GM21619 (cell line): ENCODE results near the gene STPG2.

Source experiments
- ATAC-seq: cut with Tn5 transposase; IDR thresholded peaks from one replicate; pipeline ENCODE4 v1.9.1; 2021; ENCODE audit not compliant: unreplicated experiment

STPG2 gene

DNA sequence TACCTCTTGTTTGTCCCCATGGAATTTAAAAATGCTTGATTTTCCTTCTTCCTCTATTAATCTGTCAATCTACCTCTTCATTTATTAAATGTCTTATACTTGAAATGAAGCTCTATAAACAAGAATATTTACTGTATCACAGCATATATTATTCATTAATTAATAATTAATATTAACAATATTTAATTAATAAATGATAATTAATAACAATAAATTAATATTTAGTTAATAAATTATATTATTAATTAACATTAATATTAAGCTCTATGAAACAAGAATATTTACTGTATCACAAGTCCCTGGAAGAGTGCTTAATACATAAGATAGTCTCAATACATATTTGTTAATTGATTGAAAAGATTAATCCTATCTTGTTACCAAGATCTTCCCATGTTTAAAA is 306.6 kb downstream of the STPG2 start:
- no peak for ATAC-seq

DNA sequence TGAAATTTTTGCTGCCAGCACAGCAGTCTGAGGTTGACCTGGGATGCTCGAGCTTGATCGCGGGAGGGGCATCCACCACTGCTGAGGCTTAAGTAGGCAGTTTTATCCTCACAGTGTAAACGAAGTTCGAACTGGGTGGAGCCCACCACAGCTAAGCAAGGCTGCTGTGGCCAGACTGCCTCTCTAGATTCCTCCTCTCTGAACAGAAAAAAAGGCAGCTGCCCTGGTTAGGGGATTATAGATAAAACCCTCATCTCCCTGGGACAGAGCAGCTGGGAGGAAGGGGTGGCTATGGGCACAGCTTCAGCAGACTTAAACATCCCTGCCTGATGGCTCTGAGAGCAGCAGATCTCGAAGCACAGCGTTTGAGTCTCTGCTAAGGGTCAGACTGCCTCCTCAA is 314.6 kb downstream of the STPG2 start:
- no peak for ATAC-seq

DNA sequence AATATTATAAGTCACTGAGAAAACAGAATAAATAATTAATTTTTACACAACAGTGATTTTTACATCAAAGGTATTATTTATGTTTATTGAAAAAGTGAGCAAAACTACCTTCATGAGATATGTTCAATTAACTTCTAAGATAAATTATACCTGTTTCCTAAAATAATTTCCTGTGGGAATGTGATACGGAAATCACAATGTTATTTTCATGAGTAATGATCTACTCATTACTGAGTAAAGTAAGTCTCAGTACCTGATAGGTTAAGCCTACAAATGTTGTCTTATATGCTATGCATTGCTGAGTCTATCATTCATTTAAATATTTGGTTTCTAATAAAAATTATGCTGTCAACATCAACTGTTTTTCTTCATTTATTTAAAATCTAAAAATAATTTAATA is 324.0 kb downstream of the STPG2 start:
- no peak for ATAC-seq

DNA sequence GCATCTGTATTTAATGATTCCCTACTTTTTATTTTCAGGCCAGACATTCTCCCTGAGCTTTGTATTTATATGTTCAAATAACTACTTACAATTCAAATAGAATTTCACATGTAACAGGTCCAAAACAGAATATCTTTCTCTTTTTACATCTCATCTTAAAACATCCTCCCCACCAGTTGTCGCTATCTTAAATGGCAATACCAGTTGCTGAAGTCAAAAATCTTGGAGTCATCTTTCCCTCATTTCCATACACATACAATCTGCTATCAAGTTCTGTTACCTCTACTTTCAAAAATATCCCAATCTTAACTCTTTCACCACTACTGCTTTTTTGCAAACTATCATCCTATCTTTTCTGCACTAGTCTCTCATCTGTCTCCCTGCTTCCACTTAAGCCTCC is 330.5 kb downstream of the STPG2 start:
- no peak for ATAC-seq

DNA sequence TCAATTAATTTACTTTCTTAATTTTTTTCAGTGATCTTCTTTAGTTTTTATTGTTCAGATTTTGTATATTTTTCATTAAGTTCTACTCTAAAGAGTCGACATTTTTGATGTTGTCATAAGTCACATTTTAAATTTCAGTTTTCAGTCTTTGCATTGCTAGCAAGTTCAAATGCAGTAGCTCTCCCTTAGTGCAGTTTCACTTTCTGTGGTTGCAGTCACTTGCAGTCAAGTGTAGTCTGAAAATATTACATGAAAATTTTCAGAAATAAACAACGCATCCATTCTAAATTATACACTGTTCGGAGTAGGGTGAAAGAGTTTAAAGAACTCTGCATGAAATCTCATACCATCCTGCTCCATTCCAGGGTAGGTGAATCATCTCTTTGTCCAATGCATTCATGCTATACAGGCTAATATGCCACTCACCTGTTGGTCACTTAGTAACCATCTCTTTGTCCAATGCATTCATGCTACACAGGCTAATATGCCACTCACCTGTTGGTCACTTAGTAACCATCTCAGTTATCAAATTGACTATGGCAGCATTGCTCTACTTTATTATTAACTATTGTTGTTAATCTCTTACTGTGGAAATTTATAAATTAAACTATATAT is 356.9 kb downstream of the STPG2 start:
- no peak for ATAC-seq

DNA sequence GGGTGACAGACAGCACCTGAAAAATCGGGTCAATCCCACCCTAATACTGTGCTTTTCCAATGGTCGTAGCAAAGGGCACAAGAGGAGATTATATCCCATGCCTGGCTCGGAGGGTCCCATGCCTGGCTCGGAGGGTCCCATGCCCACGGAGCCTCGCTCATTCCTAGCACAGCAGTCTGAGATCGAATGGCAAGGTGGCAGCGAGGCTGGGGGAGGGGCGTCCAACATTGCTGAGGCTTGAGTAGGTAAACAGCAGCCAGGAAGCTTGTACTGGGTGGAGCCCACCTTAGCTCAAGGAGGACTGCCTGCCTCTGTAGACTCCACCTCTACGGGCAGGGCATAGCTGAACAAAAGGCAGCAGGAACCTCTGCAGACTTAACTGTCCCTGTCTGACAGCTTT is 365.1 kb downstream of the STPG2 start:
- ATAC-seq, result no peak

DNA sequence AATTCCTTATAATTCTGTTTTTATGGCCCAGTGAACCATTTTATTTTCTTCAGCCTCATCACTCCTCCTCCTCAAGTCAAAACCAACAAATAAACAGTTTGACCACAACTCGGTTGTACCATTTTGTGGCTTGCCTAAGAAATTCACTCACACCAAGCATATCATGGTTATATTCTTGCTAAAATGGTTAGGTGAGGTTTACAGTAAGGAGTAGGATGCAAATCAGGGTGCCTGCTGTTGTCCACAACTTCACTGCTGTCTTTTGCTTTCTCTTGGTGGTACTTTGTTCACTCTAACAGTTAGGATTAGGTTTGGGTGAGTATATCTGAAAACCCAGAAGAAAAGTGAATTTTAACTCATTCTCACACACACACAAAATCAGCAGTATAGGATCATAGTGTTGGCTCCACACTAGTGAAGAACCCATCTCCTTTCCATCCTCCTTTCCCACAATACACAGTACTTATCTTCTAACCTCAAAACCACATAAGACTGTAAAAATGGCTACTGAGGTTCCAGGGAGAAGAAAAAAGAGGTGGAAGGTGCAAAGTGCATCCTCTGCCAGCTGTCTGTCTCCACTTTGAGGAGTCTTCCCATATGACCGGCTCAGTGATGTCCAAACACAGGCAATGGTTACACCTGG is 368.8 kb downstream of the STPG2 start:
- no peak for ATAC-seq

DNA sequence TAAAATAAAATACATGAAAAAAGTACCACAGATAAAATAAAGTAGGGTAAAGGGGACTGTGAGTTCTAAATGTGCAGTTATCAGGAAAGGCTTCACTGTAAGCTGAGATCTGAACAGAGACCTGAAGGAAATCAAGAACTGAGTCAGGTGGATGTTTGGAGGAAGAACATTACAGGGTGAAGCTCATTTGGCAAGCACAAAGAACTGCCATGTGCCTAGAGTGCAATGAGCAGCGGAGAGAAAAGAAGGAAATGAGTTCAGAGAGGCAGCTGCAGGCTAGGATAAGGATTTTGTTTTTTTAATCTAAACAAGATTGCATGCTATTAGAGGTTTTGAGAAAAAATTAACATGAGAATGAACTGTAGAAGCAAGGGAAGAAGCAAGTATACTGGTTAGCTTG is 373.1 kb downstream of the STPG2 start:
- no peak for ATAC-seq

DNA sequence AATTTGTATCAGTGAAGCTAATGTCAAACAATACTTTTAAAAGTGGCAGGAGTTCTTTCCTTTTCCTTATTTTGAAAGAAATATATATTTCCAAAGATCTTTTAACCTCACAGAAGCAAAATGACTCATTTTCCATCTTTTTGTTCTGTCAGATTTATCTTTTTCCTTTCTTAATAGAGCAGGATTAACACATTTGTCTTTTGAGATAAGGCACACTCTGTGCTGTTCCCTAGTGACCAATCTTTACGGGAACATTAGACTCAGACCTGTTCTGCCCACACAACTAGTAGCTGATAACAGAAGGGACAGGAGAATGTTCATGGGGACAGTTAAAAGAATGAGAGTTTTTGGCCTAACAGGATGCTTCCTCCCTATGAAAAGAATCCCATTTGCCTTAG is 381.2 kb downstream of the STPG2 start:
- no peak for ATAC-seq

DNA sequence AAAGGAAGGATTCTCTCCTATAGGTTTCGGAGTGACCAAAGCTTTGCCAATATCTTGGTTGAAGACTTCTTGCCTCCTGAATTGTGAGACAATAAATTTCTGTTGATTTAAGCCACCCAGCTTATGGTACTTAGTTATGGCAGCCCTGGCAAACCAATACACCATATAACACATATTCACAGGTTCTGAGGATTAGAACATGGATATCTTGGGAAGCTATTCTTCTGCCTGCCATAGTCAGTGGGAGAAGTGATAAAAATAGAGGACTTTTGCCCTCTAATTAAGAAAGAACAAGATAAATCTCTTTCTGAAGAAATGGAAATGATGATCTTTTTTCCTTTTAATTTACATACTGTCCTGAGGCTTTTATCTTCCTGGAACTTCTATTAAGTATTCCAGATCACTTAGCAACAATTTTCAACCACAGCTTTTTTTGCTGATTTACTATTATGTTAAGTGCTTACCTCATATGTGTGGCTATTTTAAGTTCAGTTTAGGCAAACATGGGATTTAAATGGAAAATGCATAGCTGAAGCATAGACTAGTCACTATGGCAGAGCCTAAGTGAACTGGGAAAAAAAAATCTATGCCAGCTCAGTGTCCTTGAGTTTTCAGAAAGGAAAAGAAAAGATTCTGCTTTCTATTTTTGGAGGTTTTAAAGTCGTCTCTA is 381.7 kb downstream of the STPG2 start:
- ATAC-seq, result no peak

DNA sequence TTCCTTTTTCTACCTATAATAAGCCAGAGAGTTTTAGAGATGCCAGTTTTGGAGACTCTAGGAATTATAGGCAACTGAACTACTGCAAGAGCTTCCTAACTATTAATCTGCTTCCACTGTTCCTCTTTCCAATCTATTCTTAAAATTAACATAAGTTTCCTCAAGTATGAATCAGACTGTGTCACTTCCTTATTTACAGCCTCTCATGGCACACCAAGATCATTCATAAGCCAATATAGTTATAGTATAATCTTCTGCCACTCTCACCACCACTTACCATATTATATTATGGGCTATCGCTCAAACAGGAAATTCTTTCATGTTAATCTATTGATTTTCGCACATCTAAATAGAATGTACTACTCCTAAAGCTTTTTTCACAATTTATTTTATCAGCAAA is 383.5 kb downstream of the STPG2 start:
- no peak for ATAC-seq

DNA sequence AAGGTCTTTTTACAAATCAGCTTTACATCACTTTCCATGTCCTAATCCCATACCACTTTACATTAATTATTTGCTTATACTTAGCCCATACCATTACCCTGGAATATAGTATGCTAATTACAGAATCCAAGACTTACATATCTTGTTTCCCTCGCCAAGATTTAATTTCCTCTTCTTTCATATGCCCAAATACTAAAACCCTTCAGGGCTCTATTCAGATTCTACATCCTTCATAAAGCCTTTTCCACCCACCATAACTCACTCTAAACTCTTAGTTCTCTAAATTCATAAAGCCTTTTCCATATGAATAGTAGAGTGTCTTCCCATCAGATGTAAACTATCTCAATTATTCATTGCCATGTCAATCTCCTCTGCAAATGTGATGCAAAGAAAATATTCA is 390.7 kb downstream of the STPG2 start:
- no peak for ATAC-seq

DNA sequence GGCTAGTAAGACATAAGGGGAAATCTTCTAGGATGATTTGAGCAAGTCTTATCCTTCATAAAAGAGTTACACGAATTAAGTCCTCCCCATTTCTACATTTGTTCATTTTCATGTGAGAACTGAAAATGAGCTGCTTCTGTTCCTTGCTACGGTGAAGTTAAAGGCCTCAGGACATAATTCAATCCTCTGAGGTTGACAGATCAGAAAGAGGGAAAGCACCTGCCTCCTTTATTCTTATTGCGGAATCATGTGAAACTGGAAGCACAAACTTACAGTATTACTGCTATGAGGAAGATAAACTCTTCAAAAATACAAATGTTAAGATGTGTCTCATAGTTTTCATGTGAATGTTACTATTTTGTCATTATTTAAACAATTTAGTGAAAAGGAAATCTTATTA is 395.3 kb downstream of the STPG2 start:
- no peak for ATAC-seq

DNA sequence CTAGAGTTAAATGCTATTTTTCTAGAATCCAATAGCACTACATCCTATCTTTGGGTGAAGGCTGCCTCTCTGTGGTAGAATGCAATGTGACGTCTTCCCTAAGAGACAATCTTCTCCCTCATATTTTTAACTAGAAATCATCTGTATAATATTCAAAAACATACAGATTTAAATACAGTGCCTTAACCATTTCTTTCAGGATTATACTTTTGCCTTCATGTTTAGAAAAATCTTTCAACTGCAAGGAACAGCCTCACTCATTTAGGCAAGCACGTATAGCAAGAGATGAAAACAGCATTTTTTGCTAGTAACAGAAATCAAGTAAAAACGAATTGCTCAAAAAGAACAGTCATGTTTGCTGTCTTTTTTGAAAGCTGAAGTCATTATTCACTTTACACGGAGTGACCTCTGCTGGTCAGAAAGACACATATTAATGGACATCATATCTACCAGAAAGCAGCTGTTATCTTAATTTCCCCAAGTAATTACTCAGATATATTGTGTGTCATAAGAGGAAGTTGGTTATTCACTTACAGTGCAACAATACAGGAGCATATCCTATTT is 422.3 kb downstream of the STPG2 start:
- ATAC-seq, result no peak

DNA sequence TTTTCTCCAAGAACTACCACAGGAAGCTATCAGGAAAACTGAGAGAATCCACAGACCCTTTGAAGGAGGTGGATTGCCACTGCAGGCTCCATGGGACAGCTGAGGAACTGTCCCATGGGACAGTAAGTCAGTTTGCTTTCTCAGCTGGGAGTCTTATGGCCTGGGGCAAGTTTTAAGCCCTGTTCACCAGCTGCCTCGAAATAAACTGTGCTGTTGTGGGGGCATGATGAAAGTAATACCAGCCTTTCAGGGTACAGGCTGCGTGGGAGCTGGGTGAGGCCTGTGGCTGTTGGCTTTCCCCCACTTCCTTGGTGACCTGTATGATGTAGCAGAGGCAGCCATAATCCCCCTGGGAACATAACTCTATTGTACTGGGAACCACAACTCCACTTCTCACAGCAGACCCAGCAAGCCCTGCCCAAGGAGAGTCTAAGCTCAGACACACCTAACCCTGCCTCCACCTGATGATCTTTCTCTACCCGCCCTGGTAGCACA is 452.1 kb downstream of the STPG2 start:
- ATAC-seq, result no peak

DNA sequence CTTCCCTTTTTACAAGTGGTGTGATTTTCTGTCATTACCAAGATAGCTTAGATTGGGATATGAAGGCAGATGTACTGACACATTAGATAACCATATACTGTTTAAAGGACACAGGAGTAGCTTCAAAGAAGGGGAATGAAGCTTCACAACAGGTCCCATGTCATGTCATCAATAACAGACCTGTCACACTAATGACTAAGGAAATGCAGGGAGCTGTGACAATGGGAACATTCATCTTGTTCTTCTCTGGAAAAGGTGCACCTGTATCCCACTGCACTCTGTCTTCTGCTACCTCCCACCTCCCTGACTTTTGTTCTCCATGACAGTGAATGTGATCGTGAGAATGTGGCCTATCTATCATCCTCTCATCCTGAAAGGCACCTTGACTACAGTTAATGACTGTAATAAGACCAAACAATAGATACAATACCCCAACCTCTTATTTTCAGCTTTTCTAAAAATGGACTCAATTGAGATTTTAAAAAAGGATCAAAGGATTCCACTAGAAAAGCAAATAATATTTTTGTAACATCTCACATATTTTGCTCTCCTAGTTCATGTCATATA is 472.5 kb downstream of the STPG2 start:
- ATAC-seq, result no peak

DNA sequence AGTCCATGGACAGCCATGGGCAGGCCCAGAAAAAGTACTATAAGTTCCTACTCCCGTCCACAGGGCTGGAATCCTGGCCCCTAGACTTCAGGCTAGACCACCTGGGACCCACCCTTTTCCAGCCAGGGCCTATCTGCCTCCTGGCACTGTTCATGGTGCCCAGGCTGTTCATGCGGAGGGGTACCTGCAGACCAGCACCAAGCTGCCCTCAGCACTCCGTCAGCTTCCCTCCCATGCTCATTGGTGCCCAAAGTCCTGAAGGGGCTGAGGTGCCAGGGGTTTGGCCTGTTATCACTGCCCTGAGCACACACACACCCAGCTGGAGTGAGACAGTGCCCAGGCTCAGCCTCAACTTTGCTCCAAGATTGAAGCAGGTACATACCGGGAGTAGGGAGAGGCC is 477.7 kb downstream of the STPG2 start:
- no peak for ATAC-seq

DNA sequence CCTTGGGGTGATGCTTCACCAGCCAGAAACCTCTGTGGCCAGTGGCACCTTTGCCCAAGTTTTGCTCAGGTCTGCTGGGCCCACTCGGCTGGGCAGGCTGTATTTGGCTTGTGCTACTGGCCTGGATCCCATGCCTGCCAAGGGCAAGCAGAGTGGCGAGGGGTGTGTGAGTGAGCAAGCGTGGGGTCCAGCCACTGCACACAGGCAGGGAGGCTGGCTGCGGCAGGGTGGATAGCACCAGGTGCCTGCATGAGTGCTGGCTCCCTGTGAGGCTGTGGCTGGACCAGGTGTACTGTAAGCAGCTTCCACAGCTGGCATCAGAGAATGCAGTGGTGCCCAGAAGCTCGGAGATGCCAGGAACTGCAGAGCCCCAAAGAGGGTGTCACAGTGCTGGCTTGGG is 478.5 kb downstream of the STPG2 start:
- ATAC-seq, result no peak

DNA sequence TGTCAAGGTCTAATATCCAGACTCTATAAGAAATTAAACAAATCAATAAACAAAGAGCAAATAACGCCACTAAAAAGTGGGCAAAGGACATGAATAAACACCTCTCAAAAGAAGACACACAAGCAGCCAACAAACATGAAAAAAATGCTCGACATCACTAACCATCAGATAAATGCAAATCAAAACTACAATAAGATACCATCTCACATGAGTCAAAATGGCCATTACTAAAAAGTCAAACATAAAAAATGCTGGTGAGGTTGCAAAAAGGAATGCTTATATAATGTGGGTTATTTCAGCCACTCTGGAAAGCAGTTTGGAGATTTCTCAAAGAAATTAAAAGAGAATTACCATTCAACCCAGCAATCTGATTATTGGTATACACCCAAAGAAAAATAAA is 481.1 kb downstream of the STPG2 start:
- ATAC-seq, result no peak

DNA sequence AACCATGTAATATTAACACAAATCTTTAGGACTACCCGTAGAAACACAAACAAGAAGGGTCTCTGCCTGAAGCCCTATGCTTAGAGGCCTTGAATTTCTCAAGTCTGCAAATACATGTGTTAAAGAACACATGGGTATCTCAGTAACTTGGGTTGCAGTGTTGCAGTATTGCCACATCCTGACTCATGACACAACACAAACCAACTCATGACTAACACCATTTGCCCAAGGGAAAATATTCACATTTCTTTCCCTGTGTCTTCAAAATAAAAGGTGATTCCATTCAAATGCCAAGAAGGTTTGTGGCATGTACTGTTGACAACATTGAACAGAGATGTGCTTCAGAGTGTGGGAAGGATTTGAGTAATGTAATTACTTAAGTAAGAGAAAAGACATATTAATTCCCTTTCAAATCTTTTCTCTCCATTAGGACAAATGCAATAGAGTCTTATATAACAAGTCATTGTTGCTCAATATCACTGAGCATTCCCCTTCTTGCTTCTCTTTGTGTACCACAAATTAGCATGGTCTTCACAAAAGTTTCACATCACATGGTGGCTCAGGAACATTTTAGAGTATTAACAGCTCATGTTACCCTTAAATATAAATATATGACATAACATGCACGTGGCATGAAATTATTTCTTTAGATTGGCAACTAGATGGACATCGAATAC is 487.1 kb downstream of the STPG2 start:
- no peak for ATAC-seq

DNA sequence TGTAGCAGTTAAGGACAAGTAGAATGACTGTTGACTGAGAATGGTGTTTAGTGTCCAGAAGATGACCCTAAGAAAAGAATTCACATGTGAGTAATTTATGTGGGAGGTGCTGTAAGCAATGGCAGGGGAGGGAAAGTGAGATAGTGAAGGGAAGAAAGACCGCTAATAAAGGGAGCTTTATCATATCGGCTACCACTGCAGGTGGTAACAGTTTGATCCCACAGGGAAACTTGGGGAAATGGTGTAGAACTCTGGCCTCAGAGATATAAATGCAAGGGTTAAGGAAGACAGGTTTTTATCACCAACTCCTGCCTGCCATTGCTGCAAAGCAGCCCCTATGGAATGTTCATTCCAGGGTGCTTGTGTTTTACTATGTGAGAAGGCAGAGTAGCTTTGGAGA is 489.6 kb downstream of the STPG2 start:
- no peak for ATAC-seq
